ENCODE results near the gene ZFYVE9.

DNA sequence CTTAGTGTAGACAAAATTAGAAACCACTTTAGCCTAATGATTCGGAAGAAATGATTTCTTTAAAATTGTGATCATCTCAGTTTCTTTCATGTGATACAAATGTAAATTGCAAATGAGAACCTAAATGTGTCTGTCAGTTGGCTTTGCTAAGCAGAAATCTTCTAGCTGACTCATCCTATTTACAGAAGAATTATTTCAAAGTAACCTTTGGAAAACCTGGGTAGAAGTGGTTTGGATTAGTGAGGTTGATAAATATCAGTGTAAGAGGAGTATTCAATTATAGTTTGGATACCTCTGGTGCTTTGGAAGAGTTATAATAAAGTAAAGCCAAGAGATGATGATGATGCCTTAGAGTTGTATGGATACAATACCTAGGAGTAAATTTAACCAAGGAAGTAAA, 186.7 kb downstream of the ZFYVE9 start:
- TF ChIP-seq, protein P1, sequence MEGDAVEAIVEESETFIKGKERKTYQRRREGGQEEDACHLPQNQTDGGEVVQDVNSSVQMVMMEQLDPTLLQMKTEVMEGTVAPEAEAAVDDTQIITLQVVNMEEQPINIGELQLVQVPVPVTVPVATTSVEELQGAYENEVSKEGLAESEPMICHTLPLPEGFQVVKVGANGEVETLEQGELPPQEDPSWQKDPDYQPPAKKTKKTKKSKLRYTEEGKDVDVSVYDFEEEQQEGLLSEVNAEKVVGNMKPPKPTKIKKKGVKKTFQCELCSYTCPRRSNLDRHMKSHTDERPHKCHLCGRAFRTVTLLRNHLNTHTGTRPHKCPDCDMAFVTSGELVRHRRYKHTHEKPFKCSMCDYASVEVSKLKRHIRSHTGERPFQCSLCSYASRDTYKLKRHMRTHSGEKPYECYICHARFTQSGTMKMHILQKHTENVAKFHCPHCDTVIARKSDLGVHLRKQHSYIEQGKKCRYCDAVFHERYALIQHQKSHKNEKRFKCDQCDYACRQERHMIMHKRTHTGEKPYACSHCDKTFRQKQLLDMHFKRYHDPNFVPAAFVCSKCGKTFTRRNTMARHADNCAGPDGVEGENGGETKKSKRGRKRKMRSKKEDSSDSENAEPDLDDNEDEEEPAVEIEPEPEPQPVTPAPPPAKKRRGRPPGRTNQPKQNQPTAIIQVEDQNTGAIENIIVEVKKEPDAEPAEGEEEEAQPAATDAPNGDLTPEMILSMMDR (IDR thresholded peaks at IDR 0.05; ENCODE audit: borderline replicate concordance, extremely low read depth, low read length, poor library complexity, severe bottlenecking), result no peak
- TF ChIP-seq EZH2 (IDR thresholded peaks at IDR 0.05; ENCODE audit: borderline replicate concordance, low read depth, low read length, severe bottlenecking), result no peak

All from DND-41 (cell line).